Right ventricle myocardium inferior (tissue), 1 donor: ENCODE results near the gene TCEANC2. TPM values are rescaled to one million over a fixed set of nuclear protein-coding genes. Genes with fewer than 3 reads are reported as not detected.
A peak's percentile ranks its signal among the peaks of the same experiment; 100 is the strongest.

Experiments
- ATAC-seq: fragments of 200-7000 bp; cut with Tn5 transposase; one replicate; pipeline ENCODE4 v1.9.1; 2020; ENCODE audit warnings: mild to moderate bottlenecking, moderate library complexity
- DNase-seq: peaks from one replicate; pipeline ENCODE4 v3.0.0; 2021; ENCODE audit errors: missing footprints
- intact Hi-C: fragments of 100-400 bp; cut with DNase I; formaldehyde crosslinking; loops from one replicate; pipeline ENCODE4 v1.11.0; 2022
- total RNA-seq: library from RNA; stranded (reverse); fragmentation: NEBNext Ultra II Directional; extraction: Animal tissue kit (Norgen Biotek cat#: 25700); gene quantifications from one replicate; pipeline ENCODE4 v1.2.1, GENCODE V29; 2021
- donor health status: DM: no; HTN: yes; CAD: no; lungs with severe emphysema.

Gene TCEANC2
- total RNA-seq, 1 donor from 2014 or later, result 4.7 TPM

GRCh38 chr1:54105736-54106269, 52.4 kb downstream of the TCEANC2 start:
- ATAC-seq (no peak), DNase-seq (no peak)
- intact Hi-C loops, result no loop called here

GRCh38 chr1:54107131-54107530, 53.7 kb downstream of the TCEANC2 start:
- no peak for ATAC-seq
- intact Hi-C loops, result no loop called here
- no peak for DNase-seq

- no peak for DNase-seq
- ATAC-seq, result no peak
- intact Hi-C loops, result no loop called here
These were observed 54.7 kb downstream of the TCEANC2 start for GRCh38 chr1:54108156-54108555.

- intact Hi-C loops, result no loop called here
- DNase-seq (no peak), ATAC-seq (no peak)
These were observed 56.0 kb downstream of the TCEANC2 start for GRCh38 chr1:54109129-54110090.

GRCh38 chr1:54110996-54111395, 57.6 kb downstream of the TCEANC2 start:
- ATAC-seq, result no peak
- DNase-seq, result no peak
- intact Hi-C loops, result no loop called here

GRCh38 chr1:54111624-54112023, 58.2 kb downstream of the TCEANC2 start:
- intact Hi-C loops, result no loop called here
- no peak for DNase-seq
- ATAC-seq, result no peak

- ATAC-seq, result no peak
- DNase-seq, result no peak
- intact Hi-C loops, result no loop called here
These were observed 58.6 kb downstream of the TCEANC2 start for GRCh38 chr1:54112027-54112426.

GRCh38 chr1:54112705-54113368, 59.4 kb downstream of the TCEANC2 start:
- no peak for DNase-seq
- ATAC-seq, result no peak
- intact Hi-C loops, result no loop called here

GRCh38 chr1:54114001-54114400, 60.6 kb downstream of the TCEANC2 start:
- DNase-seq (no peak), ATAC-seq (no peak)
- intact Hi-C loops, result no loop called here

GRCh38 chr1:54114955-54115354, 61.5 kb downstream of the TCEANC2 start:
- no peak for DNase-seq

GRCh38 chr1:54115520-54115919, 62.1 kb downstream of the TCEANC2 start:
- no peak for ATAC-seq
- intact Hi-C loops, result no loop called here
- no peak for DNase-seq

More at GRCh38 chr1:54114955-54115354, 61.5 kb downstream of the TCEANC2 start:
- intact Hi-C loops, result no loop called here
- no peak for ATAC-seq

GRCh38 chr1:54117815-54118563, 64.6 kb downstream of the TCEANC2 start:
- ATAC-seq (no peak), DNase-seq (no peak)
- intact Hi-C loops, result no loop called here

GRCh38 chr1:54118704-54119103, 65.3 kb downstream of the TCEANC2 start:
- no peak for ATAC-seq
- intact Hi-C loops, result no loop called here
- DNase-seq, result no peak

GRCh38 chr1:54120018-54120697, 66.8 kb downstream of the TCEANC2 start:
- DNase-seq (no peak), ATAC-seq (no peak)
- intact Hi-C loops, result loop anchor here (5.0 kb wide), 2 partner anchors 287 to 692 kb away; partner anchors contain the start of gene SSBP3

GRCh38 chr1:54120698-54121481, 67.5 kb downstream of the TCEANC2 start:
- intact Hi-C loops, result loop anchor here (1.0 to 5.0 kb wide), 3 partner anchors 286 to 691 kb away; partner anchors contain the start of gene SSBP3
- ATAC-seq (no peak), DNase-seq (no peak)

- peak; percentile 86 for DNase-seq
- intact Hi-C loops, result loop anchor here (1.0 to 5.0 kb wide), 3 partner anchors 286 to 691 kb away; partner anchors contain the start of gene SSBP3
- peak; percentile 89 for ATAC-seq
These were observed 68.2 kb downstream of the TCEANC2 start for GRCh38 chr1:54121482-54122134.
